Femur (tissue), 1 donor: Measurements from ENCODE around the gene RABGAP1.
A peak's percentile ranks its signal among the peaks of the same experiment; 100 is the strongest.

Experiments
- DNase-seq: peaks from one replicate; pipeline ENCODE4 v3.0.0-alpha.2; 2017

RABGAP1 gene

GRCh38 chr9:123115146-123115913 lies 174.5 kb downstream of the RABGAP1 start:
- DNase-seq, result no peak

DNA sequence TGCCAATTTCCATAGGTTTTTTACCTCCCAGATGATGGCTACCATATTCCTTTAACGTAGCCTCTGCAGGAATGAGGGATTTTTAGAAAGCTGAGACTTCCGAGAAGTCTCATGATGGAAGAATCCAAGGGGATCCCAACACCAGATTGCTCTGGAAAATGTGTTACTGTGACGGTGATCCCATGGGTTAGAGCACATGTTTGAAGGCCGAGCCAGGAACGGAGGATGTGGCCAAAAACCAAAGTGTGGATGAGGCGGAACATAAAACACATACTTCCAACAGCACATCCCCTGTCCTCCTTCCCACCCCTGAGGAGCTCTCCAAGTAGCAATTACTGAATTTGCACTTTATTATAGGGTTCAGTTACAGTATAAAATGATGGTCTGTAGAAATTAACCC lies 175.2 kb downstream of the RABGAP1 start:
- peak; percentile 58 for DNase-seq

DNA sequence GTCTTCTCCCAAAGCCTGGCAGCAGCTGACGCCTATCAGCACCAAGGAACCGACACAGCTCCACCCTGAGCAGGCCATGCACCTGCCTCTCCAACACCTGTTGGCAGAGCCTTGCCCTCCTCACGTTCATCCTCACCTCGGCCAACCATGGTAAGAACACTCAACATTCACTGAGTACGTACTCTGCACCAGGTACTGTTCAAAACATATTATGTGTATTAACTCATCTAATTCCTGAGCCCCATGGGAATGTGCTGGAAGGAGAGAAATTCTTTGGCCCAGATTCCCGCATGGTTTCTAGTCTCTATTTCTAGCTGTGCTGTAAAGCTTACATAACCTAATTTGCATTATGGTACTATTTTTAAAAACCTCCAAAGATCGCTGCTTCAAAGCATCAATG lies 178.7 kb downstream of the RABGAP1 start:
- no peak for DNase-seq

DNA sequence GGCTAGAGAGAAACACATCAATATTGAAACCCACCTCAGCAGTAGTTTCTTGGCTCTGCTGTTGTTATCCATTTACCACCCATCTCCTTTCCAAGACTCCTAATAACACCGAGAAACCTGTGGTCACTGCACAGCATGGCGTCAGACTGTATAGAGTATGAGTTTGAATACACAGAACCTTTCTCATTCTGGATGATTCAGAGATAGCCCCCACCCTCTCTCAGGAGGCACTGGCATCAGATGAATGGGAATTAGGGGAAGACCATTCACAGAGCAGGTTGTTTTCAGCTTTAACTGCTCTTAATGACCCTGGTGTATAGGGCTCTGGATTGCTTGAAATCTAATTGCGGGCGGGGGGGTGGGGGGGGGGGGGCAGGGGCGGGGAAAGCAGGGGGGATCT lies 179.3 kb downstream of the RABGAP1 start:
- DNase-seq, result no peak

- no peak for DNase-seq
These were observed 180.1 kb downstream of the RABGAP1 start for GRCh38 chr9:123120953-123121352.

- no peak for DNase-seq
These were observed 180.6 kb downstream of the RABGAP1 start for GRCh38 chr9:123121457-123121856.

DNA sequence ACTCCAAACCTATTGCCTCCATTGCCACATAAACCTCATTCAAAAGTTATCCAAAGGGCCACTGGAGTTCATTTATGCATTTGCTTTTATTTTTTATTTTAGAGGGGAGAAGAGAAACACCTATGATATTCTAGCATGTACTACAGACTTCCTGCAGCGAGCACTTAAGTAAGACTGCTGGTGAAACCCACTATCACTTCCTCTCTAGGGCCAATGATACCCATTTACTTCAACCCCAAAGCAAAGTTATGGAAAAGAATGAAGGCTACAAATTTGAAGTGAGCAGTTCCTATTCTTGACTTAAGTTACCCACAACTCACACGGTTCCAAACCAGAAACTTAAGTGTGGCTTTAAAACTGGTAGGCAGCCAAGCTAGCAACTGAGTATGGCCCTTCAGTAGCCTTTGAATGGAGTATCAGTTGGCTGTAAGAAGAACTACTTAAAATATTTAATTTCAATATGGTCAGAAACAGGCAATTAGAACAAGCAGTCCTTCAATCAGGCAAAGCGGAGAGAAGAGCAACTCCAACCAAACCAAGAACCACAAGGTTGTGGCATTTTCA lies 186.8 kb downstream of the RABGAP1 start:
- DNase-seq, result no peak

- DNase-seq, result no peak
These were observed 187.8 kb downstream of the RABGAP1 start for GRCh38 chr9:123128591-123128990.

DNA sequence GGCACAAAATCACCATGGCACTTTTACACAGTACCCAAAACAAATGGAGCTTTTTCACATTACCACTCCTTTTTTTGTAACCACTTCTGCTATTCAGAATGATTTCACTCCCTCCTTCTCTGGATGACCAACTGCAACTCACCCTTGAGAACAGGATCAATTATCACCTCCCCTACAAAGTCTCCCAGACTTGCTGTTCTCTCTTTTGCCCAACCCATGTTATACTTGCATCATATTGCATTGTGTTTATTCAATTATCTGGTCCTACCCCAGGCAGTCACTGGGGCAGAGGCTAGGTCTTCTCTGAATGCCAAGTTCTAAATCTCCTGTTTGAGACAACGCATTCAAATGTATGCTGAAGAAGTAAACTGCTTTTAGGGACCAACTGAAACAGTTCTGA lies 188.6 kb downstream of the RABGAP1 start:
- no peak for DNase-seq

- no peak for DNase-seq
These were observed 190.4 kb downstream of the RABGAP1 start for GRCh38 chr9:123131258-123131657.

DNA sequence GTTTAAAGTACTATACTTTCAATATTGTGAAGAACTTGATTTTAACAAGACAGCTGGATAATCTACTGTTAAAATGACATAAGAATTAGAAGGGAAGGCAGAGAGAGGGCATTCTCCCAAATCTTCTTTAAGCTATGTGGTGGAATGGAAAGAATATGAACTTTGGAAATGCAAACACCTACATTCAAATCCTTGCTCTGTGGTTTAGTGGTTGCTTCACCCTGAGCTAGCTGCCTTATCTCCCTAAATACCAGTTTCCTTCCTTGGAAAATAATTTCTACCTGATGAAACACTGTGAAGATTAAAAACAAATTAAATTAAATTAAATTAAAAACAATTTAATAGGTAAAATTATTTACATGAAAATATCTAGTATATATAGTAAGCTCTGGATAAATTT lies 191.2 kb downstream of the RABGAP1 start:
- DNase-seq, result no peak

DNA sequence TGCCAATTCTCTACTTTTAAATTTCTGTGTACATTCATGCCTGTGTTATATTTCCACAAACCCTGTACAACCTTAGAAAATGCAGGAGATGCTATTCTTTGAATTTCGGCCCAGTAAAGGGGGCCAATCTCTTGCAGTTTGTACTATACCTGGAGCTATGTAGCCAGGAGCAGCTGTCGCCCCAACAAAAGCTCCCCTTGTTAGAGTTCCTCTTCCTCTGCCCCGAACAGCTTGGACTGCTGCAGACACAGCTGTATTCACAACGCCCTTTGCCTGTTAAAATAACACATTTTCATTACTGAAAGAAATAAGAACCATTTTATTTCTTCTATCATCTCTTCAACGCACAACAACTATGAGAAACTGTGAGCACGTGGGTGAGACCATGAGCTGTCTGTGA lies 191.9 kb downstream of the RABGAP1 start:
- DNase-seq, result no peak

DNA sequence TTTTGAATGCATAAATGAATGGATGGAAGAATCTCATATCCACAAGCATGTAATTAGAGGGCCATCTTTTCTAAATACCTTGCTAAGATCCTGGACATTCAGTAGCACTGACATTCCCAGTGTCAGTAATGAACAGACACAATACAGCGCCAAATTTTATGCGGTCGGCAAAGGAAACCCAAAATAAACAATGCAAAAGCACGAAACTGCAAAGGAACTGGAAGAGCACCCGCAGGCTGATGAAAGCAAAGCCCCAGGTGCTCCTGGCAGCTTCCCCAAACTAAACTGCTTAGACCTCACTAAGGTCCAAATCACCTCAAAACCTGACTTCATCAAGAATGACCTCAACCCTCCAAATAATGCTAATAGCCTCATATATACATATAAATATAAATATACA lies 194.6 kb downstream of the RABGAP1 start:
- DNase-seq, result no peak

DNA sequence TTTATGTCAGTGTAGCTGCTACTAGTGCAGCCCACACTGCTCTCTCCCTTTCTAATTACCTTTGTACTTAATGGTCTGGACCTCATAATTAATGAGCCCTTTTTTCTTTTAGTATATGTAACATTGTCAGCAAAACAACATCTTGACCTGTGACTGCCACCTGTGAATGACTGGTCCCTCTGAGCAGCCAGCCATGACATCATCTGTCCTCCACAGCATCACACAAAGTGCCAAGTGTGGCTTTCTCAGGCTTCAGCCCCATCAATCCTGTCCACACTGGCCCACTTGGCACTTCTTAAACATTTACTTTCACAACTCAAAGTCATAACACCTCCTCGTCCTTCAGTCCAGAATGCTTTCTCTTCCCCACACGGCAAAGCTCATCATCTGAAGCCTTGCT lies 197.3 kb downstream of the RABGAP1 start:
- no peak for DNase-seq

DNA sequence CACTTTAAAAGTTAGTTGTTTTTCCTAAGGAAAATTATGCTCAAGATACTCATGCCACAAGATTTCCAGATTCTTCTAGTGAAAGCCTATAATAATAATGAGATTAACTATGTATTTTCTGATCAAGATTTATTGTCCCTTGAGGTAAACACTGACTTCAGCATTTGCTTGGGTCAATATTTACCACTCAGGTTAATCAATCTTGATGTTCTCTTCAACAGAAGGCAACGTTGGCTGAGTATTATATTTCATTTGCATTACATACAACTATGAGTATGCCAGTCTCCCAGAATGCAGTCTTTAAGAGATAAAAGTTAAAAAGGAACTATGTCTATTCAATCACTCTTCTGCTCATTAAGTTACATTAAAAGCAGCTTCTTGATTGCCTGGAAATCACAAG lies 208.2 kb downstream of the RABGAP1 start:
- DNase-seq, result no peak

- no peak for DNase-seq
These were observed 210.1 kb downstream of the RABGAP1 start for GRCh38 chr9:123150708-123151503.
